ENCODE results near the gene SYNE2. TPM values are rescaled to one million over a fixed set of nuclear protein-coding genes. Genes with fewer than 3 reads are reported as not detected.
A peak's percentile ranks its signal among the peaks of the same experiment; 100 is the strongest.
"Not testable (repeated sequence)": the region's sequence is repeated elsewhere in the genome, so short reads cannot be mapped to it uniquely, and the experiment has no call there.

The SYNE2 gene
- total RNA-seq, 1 donor from 2014 or later: 5.7 TPM

DNA sequence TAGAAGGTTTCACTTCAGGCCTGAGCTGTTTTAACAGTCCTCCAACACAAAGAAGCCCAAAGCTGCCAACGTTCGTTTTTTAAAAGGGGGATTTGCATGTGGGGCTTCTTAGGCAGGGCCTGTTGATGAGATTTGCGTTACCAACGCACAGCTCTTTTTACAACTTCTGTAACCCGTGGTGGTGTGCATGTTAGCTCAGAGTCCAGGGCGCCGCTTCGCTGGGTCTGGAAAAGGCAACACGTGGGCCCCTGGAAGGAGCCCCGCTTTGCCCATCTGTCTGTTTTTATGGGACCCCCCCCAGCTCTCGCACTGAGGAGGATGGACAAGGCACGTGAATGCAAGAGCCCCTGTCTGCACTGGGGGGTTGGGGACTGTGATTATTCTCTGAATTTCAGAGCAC lies 357.4 kb downstream of the SYNE2 start:
- Histone ChIP-seq H3K79me2 (ENCODE audit: insufficient read depth, low read length) (no peaks in the 10 kb centered on the region), H3K27me3 (ENCODE audit: insufficient read depth, low read length) (no peaks in the 10 kb centered on the region), H3K9me3 (ENCODE audit: insufficient read depth, low read depth, low read length) (no peaks in the 10 kb centered on the region), H3K4me3 (ENCODE audit: insufficient read depth, low read depth, low read length) (no peak overlapping the region), H3K9ac (ENCODE audit: low read length) (no peak overlapping the region), H4K20me1 (ENCODE audit: insufficient read depth, low read length) (no peaks in the 10 kb centered on the region), H3K4me2 (ENCODE audit: low read length) (no peak overlapping the region), H3K36me3 (ENCODE audit: insufficient read depth, low read length) (no peaks in the 10 kb centered on the region), H3K4me1 (ENCODE audit: insufficient read depth, low read length) (no peaks in the 10 kb centered on the region), H2AFZ (ENCODE audit: low read depth, low read length) (no peak overlapping the region), H3K27ac (ENCODE audit: low read depth, low read length) (no peak overlapping the region)
- Mint-ChIP-seq H3K27me3 (ENCODE audit: low read depth, unreplicated experiment) (peaks cover 4% of the 10 kb centered on the region), H3K36me3 (ENCODE audit: low read depth, unreplicated experiment) (peaks cover 3% of the 10 kb centered on the region), H3K9me3 (ENCODE audit: unreplicated experiment) (no peaks in the 10 kb centered on the region), H3K27ac (ENCODE audit: unreplicated experiment) (no peak overlapping the region), H3K4me3 (ENCODE audit: unreplicated experiment) (no peak overlapping the region), H3K4me1 (ENCODE audit: low read depth, unreplicated experiment) (peaks cover 23% of the 10 kb centered on the region)
- FAIRE-seq (no peak), DNase-seq (ENCODE audit: low read depth) (no peak)
- TF ChIP-seq EZH2 (IDR thresholded peaks at IDR 0.05; ENCODE audit: insufficient read depth, low read length) (no peak), CTCF (IDR thresholded peaks at IDR 0.05; ENCODE audit: insufficient read depth, low read depth, low read length) (no peak)

GRCh38 chr14:64210912-64211311 lies 358.1 kb downstream of the SYNE2 start:
- H3K27ac Mint-ChIP-seq (ENCODE audit: unreplicated experiment): peak overlapping the region; percentile 73
- H3K36me3 Mint-ChIP-seq (ENCODE audit: low read depth, unreplicated experiment); H3K9me3 ChIP-seq (ENCODE audit: insufficient read depth, low read depth, low read length): not testable (repeated sequence)

GRCh38 chr14:64212666-64213065 lies 359.9 kb downstream of the SYNE2 start:
- Histone ChIP-seq H3K36me3 (ENCODE audit: insufficient read depth, low read length) (peaks cover 2% of the 10 kb centered on the region), H4K20me1 (ENCODE audit: insufficient read depth, low read length) (no peaks in the 10 kb centered on the region), H3K4me3 (ENCODE audit: insufficient read depth, low read depth, low read length) (no peak overlapping the region), H3K27ac (ENCODE audit: low read depth, low read length) (no peak overlapping the region), H3K27me3 (ENCODE audit: insufficient read depth, low read length) (no peaks in the 10 kb centered on the region), H3K79me2 (ENCODE audit: insufficient read depth, low read length) (no peaks in the 10 kb centered on the region), H3K4me1 (ENCODE audit: insufficient read depth, low read length) (no peaks in the 10 kb centered on the region), H3K9me3 (ENCODE audit: insufficient read depth, low read depth, low read length) (no peaks in the 10 kb centered on the region), H2AFZ (ENCODE audit: low read depth, low read length) (no peak overlapping the region), H3K4me2 (ENCODE audit: low read length) (no peak overlapping the region), H3K9ac (ENCODE audit: low read length) (no peak overlapping the region)
- H3K36me3 Mint-ChIP-seq (ENCODE audit: low read depth, unreplicated experiment): peaks cover 3% of the 10 kb centered on the region
- H3K4me1 Mint-ChIP-seq (ENCODE audit: low read depth, unreplicated experiment): peaks cover 28% of the 10 kb centered on the region
- peak overlapping the region; percentile 34 for H3K27ac Mint-ChIP-seq (ENCODE audit: unreplicated experiment)
- FAIRE-seq: no peak
- no peak overlapping the region for H3K4me3 Mint-ChIP-seq (ENCODE audit: unreplicated experiment)
- peaks cover 4% of the 10 kb centered on the region for H3K27me3 Mint-ChIP-seq (ENCODE audit: low read depth, unreplicated experiment)
- TF ChIP-seq EZH2 (IDR thresholded peaks at IDR 0.05; ENCODE audit: insufficient read depth, low read length) (no peak), CTCF (IDR thresholded peaks at IDR 0.05; ENCODE audit: insufficient read depth, low read depth, low read length) (no peak)
- DNase-seq (ENCODE audit: low read depth): no peak
- H3K9me3 Mint-ChIP-seq (ENCODE audit: unreplicated experiment): no peaks in the 10 kb centered on the region

More at GRCh38 chr14:64210912-64211311, 358.1 kb downstream of the SYNE2 start:
- H3K4me2 ChIP-seq (ENCODE audit: low read length); FAIRE-seq; H3K4me3 Mint-ChIP-seq (ENCODE audit: unreplicated experiment); H3K9me3 Mint-ChIP-seq (ENCODE audit: unreplicated experiment); H3K27me3 Mint-ChIP-seq (ENCODE audit: low read depth, unreplicated experiment); H3K79me2 ChIP-seq (ENCODE audit: insufficient read depth, low read length); H3K27me3 ChIP-seq (ENCODE audit: insufficient read depth, low read length); H4K20me1 ChIP-seq (ENCODE audit: insufficient read depth, low read length); H2AFZ ChIP-seq (ENCODE audit: low read depth, low read length); H3K4me3 ChIP-seq (ENCODE audit: insufficient read depth, low read depth, low read length); H3K27ac ChIP-seq (ENCODE audit: low read depth, low read length); H3K4me1 ChIP-seq (ENCODE audit: insufficient read depth, low read length); H3K9ac ChIP-seq (ENCODE audit: low read length); DNase-seq (ENCODE audit: low read depth); H3K36me3 ChIP-seq (ENCODE audit: insufficient read depth, low read length): not testable (repeated sequence)
- H3K4me1 Mint-ChIP-seq (ENCODE audit: low read depth, unreplicated experiment): peaks cover 25% of the 10 kb centered on the region

Data from astrocyte (in vitro differentiated cells and primary cell).